Effector CD8-positive, alpha-beta T cell (primary cell): ENCODE results near the gene YIPF2.
"Not testable (repeated sequence)": the region's sequence is repeated elsewhere in the genome, so short reads cannot be mapped to it uniquely, and the experiment has no call there.

Experiments used
- DNase-seq: peaks from one replicate; lab custom pipeline; 2025; lab: John Stamatoyannopoulos, UW

Gene YIPF2

GRCh38 chr19:10941649-10942048 lies 13.2 kb upstream of the YIPF2 start:
- not testable (repeated sequence) for DNase-seq

GRCh38 chr19:10936661-10937084 lies 8.2 kb upstream of the YIPF2 start:
- no peak for DNase-seq

DNA sequence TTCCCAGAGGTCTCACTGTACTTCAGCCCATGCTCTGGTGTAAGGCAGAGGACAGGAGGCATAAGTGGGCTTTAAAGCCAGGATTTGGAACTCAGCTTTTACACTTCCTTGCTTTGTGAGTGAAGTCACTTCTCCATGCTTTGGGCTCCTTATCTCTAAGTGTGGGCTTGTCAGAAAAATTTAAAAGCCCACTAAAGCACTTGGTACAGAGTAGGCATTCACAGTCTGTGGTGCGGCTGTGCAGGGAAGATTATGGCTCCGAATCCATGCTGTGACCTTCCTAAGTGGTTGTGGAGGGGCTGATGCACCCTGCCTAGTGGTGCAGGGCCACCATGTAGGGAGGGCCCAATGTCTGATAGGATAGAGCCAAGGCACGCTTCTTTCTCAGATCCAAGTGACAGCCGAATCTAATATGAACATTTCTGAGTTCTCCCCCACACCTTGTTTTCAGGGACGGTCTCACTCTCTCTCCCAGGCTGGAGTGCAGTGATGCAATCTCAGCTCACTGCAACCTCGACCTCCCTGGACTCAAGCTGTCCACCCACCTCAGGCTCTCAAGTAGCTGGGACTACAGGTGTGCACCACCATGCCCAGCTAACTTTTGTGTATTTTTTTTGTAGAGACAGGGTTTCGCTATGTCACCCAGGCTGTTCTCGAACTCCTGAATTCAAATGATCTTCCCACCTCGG lies 7.1 kb upstream of the YIPF2 start:
- DNase-seq = no peak

DNA sequence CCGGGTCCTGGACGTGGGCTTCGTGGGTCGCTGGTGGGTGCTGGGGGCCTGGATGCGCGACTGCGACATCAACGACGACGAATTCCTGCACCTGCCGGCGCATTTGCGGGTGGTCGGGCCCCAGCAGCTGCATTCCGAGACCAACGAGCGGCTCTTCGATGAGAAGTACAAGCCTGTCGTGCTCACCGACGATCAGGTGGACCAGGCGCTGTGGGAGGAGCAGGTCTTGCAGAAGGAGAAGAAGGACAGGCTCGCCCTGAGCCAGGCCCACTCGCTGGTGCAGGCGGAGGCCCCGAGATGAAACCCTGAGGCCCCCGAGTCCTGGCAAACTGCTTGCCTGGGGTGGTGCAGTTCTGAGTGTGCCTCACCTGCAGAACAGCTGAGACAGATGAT lies 959 bp upstream of the YIPF2 start:
- no peak for DNase-seq

- DNase-seq = no peak
These were observed 493 bp downstream of the YIPF2 start for GRCh38 chr19:10927730-10928562.

DNA sequence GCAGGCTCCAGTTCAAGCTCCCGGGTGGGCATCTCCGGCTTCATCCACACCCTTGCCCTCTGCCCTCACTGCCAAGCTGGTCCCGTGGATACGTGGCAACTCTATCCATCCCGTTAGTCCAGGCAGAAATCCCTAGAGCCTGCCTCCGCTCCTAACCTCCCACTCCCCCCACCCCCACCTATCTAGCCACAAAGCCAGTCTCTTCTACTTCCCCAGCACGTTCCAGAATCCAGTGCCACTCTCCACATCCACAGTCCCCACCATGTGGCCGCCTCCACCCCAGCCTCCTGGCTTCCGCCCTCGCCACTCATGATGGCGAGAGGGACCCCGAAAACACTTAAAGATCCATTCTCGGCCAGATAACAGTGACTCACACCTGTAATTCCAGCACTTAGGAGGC lies 3.8 kb downstream of the YIPF2 start:
- DNase-seq = no peak

- no peak for DNase-seq
These were observed 5.0 kb downstream of the YIPF2 start for GRCh38 chr19:10923260-10924112.

DNA sequence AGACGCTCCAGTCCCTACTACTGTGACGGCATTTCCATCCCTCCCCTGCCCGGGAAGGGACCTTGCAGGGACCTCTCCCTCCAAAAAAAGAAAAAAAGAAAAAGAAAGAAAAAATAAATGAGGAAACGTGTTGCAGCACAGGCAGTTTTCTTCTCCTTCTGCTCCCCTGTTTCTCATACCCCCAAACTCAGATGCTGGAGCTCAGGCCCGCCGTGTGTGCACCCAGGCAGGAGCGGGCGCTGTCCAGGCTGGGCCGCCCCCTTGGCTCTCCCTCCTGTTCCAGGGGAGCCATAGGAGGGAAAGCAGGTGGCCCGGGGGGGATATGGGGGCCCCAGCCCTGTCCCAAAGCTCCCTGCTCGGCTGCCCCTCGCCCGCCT lies 5.8 kb downstream of the YIPF2 start:
- DNase-seq = no peak

GRCh38 chr19:10921910-10922637 lies 6.4 kb downstream of the YIPF2 start:
- DNase-seq = no peak

GRCh38 chr19:10921199-10921909 lies 7.1 kb downstream of the YIPF2 start:
- no peak for DNase-seq

DNA sequence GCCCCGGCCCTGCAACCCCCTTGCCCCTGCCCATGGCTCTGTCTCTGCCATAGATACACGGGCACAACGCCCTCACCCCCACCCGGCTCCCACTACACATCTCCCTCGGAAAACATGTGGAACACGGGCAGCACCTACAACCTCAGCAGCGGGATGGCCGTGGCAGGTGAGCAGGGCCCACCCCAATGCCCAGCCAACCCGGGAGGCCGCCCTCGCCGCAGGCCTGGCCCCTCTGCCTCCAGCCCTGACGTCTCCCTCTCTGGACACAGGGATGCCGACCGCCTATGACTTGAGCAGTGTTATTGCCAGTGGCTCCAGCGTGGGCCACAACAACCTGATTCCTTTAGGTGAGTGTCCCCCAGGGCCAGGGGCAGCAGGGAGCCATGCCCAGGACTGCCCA lies 7.7 kb downstream of the YIPF2 start:
- no peak for DNase-seq

DNA sequence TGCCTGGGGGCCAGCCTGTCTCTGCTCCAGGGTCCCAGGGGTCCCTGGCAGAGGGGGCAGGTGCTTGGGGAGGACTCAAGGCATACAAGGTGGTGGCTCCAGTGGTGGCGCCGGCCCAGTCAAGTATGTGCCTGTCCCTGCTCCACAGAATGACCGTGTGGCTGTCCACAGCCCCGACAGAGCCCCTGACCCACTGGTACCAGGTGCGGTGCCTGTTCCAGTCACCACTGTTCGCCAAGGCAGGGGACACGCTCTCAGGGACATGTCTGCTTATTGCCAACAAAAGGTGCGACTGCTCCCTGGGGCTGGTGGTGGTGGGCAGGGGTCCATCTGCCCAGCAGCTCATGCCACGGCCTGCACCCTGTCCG lies 8.2 kb downstream of the YIPF2 start:
- no peak for DNase-seq

- DNase-seq = no peak
These were observed 8.8 kb downstream of the YIPF2 start for GRCh38 chr19:10919352-10920287.

DNA sequence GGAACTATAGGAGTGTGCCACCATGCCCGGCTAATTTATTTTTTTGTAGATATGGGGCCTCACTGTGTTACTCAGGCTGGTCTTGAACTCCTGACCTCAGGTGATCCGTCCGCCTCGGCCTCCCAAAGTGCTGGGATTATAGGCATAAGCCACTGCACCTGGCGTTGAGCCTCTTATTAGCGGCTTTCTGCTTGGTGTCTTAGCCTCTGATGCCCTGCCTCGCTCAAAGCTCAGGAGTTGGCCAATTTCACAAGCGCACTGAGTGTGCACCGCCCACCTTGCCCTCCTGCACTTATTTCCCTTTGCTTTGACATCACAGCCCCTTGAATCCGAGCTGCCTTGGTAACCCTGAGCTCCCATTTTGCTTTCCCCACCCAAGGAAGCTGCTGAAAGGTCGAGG lies 10.1 kb downstream of the YIPF2 start:
- no peak for DNase-seq

GRCh38 chr19:10916602-10917001 lies 11.8 kb downstream of the YIPF2 start:
- DNase-seq = no peak

DNA sequence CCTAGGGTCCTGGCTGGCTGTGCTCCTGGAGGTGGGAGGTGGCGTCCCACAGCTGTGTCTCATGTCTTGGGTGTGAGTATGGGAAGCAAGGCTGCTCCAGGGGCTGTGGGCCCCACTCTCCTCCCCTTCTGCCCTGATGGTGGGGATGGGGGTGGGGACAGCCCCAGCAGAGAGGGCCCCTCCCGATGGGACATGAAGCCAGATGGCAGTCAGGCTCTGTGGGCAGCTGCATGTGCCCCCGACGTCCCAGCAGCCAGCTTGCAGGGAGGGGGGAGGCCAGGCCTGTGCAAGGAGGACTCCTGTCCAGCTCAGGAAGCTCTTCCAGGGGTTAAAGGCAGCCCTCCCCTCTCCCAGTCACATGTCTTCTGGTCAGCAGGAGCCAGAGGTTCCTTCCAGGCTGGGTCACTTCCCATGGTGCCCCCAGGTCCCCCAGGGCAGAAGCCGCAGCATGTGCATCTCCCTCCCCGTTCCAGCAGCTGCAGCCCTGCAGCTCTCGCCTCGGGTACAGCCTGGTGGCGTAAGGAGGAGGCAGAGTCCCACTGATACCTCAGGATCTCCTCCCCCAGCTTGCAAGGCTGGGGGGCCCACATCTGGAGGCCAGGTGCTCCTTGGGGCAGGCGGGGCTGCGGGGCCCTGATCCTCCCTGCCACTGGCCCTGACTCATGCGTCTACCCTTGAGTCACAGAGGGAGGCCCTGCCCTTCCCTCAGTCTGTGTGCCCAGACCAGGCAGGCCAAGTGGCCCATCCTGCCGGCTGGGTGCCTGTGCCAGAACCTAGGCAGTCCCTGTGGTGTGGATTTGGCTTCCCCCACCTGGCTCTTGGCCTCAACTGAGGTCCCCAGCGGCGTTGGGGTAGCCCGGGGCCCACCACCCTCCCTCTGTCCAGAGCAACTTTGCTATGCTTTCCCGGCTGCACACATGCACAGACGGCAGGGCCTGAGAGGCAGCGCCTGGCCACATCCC lies 13.0 kb downstream of the YIPF2 start:
- DNase-seq = no peak

GRCh38 chr19:10913716-10914340 lies 14.6 kb downstream of the YIPF2 start:
- no peak for DNase-seq

DNA sequence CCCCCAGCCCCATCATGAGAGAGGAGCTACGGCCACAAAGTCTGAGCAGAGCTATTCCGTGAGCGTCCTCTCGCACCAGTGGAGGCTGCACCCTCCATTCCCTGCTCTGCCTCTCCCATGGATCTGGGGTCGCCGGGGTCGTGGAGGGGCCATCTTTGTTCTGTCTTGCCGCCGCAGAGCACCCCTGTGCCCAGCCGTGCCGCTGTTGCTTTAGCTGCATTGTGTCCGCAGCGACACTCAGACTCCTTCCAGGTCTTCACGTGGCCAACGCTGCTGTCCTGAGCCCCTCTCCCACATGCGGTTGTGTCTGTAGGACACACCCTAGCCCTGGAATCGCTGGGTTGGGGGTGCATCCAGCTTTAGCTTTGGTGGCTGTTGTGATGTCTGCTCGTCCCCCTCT lies 15.8 kb downstream of the YIPF2 start:
- no peak for DNase-seq
